GM20000 (cell line): ENCODE data around the gene APMAP.
A peak's percentile ranks its signal among the peaks of the same experiment; 100 is the strongest.

Experiments
- DNase-seq: peaks from one replicate; pipeline ENCODE4 v3.0.0; 2012; ENCODE audit warnings: low spot score
- CTCF ChIP-seq: IDR thresholded peaks from 2 replicates; pipeline ENCODE4 v1.5.1; 2012; ENCODE audit warnings: mild to moderate bottlenecking, control low read depth; ENCODE audit errors: extremely low read depth, missing control alignments

The APMAP gene

GRCh38 chr20:24958506-24959385, 33.8 kb downstream of the APMAP start:
- no peak for DNase-seq
- no peak for TF ChIP-seq CTCF

- DNase-seq, result no peak
- no peak for TF ChIP-seq CTCF
Observed at GRCh38 chr20:24957326-24958016, 35.1 kb downstream of the APMAP start.

- no peak for TF ChIP-seq CTCF
- no peak for DNase-seq
Observed at GRCh38 chr20:24956001-24956841, 36.3 kb downstream of the APMAP start.

GRCh38 chr20:24955045-24955444, 37.5 kb downstream of the APMAP start:
- TF ChIP-seq CTCF, result no peak
- peak; percentile 61 for DNase-seq

- no peak for DNase-seq
- TF ChIP-seq CTCF, result no peak
Observed at GRCh38 chr20:24954566-24954965, 38.0 kb downstream of the APMAP start.

GRCh38 chr20:24954151-24954550, 38.4 kb downstream of the APMAP start:
- DNase-seq, result no peak
- no peak for TF ChIP-seq CTCF
